ENCODE measurements around the gene TBL1XR1. TPM values are rescaled to one million over a fixed set of nuclear protein-coding genes. Genes with fewer than 3 reads are reported as not detected.

The TBL1XR1 gene
- total RNA-seq, 1 donor from 2014 or later, result 155 TPM

DNA sequence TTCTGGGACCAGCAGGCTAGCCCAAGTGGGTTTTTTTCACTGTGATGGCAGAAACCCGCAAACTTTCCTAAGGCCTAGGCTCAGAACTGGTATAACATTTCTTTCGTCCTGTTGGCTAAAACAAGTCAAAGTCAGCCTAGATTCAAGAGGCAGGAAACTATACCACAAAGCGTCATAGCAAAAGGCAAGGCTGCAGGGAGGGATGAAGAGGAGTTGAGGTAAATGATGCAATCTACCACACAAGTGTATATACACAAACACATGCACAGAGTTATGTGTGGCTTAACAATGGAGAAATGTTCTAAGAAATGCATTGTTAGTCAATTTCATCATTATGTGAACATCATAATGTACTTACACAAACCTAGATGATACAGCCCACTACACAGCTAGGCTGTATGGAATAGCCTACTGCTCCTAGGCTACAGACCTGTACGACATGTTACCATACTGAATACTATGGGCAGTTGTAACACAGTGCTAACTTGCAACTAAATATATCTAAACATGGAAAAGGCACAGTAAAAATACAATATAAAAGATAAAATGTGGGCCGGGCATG lies 225.6 kb downstream of the TBL1XR1 start:
- no peak for DNase-seq (ENCODE audit: extremely low spot score, unreplicated experiment)
- no peaks in the 10 kb centered on the region for H3K27me3 Mint-ChIP-seq
- no peak overlapping the region for H3K4me3 Mint-ChIP-seq
- TF ChIP-seq, protein P1, sequence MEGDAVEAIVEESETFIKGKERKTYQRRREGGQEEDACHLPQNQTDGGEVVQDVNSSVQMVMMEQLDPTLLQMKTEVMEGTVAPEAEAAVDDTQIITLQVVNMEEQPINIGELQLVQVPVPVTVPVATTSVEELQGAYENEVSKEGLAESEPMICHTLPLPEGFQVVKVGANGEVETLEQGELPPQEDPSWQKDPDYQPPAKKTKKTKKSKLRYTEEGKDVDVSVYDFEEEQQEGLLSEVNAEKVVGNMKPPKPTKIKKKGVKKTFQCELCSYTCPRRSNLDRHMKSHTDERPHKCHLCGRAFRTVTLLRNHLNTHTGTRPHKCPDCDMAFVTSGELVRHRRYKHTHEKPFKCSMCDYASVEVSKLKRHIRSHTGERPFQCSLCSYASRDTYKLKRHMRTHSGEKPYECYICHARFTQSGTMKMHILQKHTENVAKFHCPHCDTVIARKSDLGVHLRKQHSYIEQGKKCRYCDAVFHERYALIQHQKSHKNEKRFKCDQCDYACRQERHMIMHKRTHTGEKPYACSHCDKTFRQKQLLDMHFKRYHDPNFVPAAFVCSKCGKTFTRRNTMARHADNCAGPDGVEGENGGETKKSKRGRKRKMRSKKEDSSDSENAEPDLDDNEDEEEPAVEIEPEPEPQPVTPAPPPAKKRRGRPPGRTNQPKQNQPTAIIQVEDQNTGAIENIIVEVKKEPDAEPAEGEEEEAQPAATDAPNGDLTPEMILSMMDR (conservative IDR thresholded peaks at IDR 0.05), result no peak
- H3K9me3 Mint-ChIP-seq, result no peaks in the 10 kb centered on the region
- peaks cover 13% of the 10 kb centered on the region for H3K4me1 Mint-ChIP-seq (ENCODE audit: unreplicated experiment)
- no peak overlapping the region for H3K27ac Mint-ChIP-seq
- H3K36me3 Mint-ChIP-seq, result no peaks in the 10 kb centered on the region

DNA sequence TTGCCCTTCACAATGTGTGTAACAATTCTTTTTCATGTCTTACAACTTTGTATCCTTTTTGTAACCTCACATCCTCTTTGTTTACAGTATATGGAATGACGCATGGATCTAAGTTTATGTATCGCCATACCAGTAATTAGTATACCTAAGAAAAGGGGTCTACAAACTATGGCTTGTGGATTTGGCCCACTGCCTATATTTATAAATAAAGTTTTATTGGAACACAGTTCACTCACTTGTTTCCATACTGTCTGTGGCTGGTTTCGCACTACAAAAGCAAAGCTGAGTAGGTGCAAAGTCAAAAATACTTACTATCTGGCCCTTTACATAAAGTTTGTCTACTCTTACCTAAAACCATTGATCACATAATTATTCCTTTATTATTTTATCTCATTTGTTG lies 226.5 kb downstream of the TBL1XR1 start:
- H3K4me1 Mint-ChIP-seq (ENCODE audit: unreplicated experiment), result peaks cover 13% of the 10 kb centered on the region
- TF ChIP-seq, protein P1 (conservative IDR thresholded peaks at IDR 0.05), result no peak
- no peaks in the 10 kb centered on the region for H3K27me3 Mint-ChIP-seq
- no peak overlapping the region for H3K27ac Mint-ChIP-seq
- no peak overlapping the region for H3K4me3 Mint-ChIP-seq
- H3K36me3 Mint-ChIP-seq, result no peaks in the 10 kb centered on the region
- no peak for DNase-seq (ENCODE audit: extremely low spot score, unreplicated experiment)
- H3K9me3 Mint-ChIP-seq, result no peaks in the 10 kb centered on the region

DNA sequence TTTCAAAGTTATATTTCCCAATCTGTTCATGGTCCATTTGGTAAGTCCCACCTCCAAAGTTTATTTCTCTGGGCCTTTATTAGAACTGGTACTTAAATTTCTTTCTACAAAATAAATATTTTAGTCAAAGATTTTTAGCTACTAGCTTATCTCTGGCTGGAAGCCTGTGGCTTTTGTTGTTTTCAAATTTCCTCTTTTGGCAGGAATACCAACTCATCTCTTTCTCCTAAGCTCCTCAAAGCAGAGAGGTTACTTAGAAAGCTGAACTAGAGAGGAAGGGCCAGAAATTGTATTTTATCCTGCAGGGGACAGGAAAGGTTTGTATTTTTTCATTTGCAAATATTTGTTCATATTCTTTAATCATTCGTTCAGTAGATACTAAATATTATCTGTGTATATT lies 227.8 kb downstream of the TBL1XR1 start:
- Mint-ChIP-seq H3K36me3 (no peaks in the 10 kb centered on the region), H3K9me3 (no peaks in the 10 kb centered on the region), H3K27me3 (no peaks in the 10 kb centered on the region), H3K4me1 (ENCODE audit: unreplicated experiment) (peaks cover 13% of the 10 kb centered on the region), H3K27ac (no peak overlapping the region), H3K4me3 (no peak overlapping the region)
- TF ChIP-seq, protein P1 (conservative IDR thresholded peaks at IDR 0.05), result no peak
- DNase-seq (ENCODE audit: extremely low spot score, unreplicated experiment), result no peak

Measured in type B pancreatic cell (in vitro differentiated cells).